ENCODE data around the gene SDHAF3.

Gene SDHAF3

DNA sequence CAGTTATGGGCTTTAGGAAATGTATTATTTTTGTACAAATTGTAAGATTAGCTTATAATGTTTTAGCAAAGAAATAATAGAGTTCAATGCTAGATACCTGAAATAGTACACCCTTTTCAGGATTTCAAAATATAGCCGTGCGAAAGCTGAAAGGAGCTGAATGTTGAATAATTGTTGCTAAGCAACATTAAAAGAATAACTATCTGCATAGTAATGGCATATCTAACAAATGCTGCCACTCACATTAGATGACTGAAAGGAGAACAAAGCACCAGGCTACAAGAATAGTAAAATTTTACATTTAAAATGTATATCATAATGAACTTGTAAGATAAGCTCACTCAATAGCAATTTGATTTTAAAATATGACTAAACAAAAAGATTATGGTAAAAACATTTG lies 82.5 kb downstream of the SDHAF3 start:
- intact Hi-C loops (cut with DNase I): no loop called here
- no peak for DNase-seq

DNA sequence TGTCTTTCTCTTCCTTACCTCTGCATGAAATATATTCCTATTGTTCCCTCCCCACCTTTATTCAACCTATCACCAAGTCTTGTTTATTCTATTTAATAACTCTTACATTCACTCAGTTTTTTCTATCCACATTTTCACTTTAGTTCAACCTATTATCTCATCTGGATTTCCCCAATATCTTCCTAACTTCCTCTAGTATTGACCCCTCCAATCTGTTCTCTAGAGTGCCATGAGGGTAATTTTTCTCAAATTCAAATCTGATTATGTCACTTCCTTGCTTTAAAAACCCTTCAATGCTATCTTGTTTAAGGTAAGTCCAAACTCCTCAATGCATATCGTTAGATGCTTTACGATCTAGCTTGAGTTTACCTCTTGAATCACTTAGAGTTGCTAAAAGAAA lies 86.5 kb downstream of the SDHAF3 start:
- no peak for DNase-seq
- intact Hi-C loops (cut with DNase I): no loop called here

DNA sequence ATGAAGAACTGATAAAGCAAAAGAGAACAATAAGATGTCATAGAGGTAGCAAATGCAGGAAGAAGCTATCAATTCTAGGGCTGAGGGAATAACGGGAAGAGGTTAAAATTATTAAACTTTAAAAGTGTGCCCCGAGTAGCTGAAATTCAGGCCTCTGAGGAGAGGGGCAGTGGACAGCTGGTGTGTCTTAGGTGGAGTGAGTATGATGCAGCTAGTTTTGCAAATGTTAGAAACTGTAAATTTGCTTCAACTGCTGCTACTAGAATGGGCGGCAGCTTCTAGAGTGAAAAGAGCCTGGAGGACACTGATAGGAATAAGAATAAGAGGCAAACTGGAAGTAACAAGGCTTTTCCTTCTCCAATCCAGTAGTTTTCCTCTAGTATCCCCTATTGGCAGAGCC lies 87.3 kb downstream of the SDHAF3 start:
- intact Hi-C loops (cut with DNase I): no loop called here
- DNase-seq: no peak

DNA sequence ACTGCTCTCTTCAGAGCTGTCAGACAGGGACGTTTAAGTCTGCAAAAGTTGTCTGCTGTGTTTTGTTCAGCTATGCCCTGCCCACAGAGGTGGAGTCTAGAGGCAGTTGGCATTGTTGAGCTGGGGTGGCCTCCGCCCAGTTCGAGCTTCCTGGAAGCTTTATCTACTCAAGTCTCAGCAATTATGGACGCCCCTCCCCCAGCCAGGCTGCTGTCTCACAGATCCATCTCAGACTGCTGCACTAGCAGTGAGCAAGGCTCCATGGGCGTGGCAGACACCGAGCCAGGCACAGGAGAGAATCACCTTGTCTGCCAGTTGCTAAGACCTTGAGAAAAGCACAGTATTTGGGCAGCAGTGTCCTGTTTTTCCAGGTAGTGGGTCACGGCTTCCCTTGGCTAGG lies 98.1 kb downstream of the SDHAF3 start:
- intact Hi-C loops (cut with DNase I): no loop called here
- DNase-seq: no peak

DNA sequence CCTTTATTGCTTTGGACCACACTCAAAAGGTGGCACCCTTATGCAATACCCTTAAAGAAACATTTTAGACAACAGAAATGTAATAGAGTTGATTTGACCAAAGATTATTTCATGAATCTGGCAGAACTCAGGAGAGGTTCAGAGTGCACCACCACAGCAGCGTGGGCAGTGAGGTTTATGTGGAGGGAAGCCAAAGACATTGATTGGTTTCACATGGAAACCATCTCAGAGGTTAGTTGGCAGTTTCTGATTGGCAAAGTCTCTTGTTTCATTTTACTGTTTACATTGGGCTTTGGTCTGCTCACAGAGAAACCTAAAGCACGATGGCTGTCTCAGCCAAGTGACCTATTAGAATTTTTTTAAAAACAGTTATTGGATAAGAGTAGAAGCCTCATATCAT lies 101.3 kb downstream of the SDHAF3 start:
- intact Hi-C loops (cut with DNase I): no loop called here
- no peak for DNase-seq

DNA sequence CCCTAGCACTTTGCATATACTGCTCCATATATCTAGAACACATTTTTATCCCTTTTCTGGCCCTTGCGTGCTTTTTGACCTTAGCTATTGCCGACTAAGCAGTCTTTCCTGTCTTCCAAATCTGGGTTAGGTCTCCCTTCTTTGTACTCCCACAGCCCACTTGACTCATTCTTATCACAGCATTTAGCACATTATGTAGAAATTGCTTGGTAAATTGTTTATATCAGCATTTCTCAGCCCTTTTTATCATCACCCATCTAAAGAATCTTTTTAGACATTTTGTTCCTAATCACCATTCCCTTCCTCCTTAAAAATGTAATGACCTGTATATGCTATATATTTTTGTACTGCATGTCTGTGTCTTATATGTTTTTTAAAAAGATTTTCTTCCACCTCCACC lies 101.7 kb downstream of the SDHAF3 start:
- intact Hi-C loops (cut with DNase I): no loop called here
- DNase-seq: no peak

DNA sequence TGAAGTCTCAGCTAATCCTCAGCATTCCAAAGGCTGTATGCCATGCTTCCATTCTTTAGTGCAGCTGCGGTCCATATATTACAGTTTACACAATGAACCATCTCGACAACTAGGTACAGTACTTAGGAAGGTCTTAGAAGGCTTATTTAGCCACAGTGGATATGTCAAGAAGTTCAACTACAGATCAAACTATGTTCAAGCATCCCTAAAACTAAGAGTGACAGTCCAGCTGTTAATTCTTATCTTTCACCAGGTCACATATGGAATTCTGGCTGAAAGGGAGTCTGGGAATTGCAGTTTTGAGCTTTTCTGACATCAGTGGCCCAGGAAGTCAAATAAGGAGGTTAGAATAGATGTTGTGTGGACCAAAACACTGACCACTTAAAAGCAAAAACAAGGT lies 106.8 kb downstream of the SDHAF3 start:
- intact Hi-C loops (cut with DNase I): no loop called here
- DNase-seq: no peak

DNA sequence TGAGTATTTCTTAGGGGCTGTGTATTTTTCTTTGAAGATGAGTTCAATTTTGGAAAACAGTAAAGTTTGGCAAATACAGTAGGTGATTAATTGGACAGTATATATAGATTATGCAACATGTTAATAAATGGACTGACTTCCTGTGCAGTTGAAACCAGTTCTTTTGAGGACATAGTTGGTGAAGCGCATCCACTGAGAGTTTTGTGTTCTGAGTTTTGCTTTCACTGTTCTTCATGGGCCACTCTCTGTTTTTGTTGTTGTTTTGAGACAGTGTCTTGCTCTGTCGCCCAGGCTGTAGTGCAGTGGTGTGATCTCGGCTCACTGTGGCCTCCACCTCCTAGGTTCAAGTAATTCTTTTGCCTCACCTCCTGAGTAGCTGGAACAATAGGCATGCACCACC lies 109.0 kb downstream of the SDHAF3 start:
- intact Hi-C loops (cut with DNase I): no loop called here
- DNase-seq: no peak

Data from posterior cingulate gyrus (tissue), 11 donors.